Fibroblast of lung (primary cell): ENCODE data around the gene ATP10D. TPM values are rescaled to one million over a fixed set of nuclear protein-coding genes. Genes with fewer than 3 reads are reported as not detected.
A peak's percentile ranks its signal among the peaks of the same experiment; 100 is the strongest.

ENCODE experiments used
- DNase-seq, 2 donors: peaks; one replicate each; pipeline versions ENCODE4 v3.0.0 to v3.0.0-alpha.2; 2010; ENCODE audit warnings: low read depth in 2 of 2
- H2AFZ ChIP-seq: 2 replicates; pipeline ENCODE4 v1.5.1; 2012; ENCODE audit warnings: low read length, control low read depth, inconsistent platforms
- H3K27ac ChIP-seq: 2 replicates; pipeline ENCODE4 v1.5.1; 2011; ENCODE audit warnings: low read length, control low read depth; ENCODE audit not compliant: insufficient read depth
- H3K27me3 ChIP-seq: 2 replicates; pipeline ENCODE4 v1.5.1; 2011; ENCODE audit warnings: mild to moderate bottlenecking, low read length; ENCODE audit not compliant: control insufficient read depth, insufficient read depth
- H3K36me3 ChIP-seq: 2 replicates; pipeline ENCODE4 v1.5.1; 2011; ENCODE audit warnings: low read length; ENCODE audit not compliant: control insufficient read depth, insufficient read depth
- H3K4me1 ChIP-seq: 2 replicates; pipeline ENCODE4 v1.5.1; 2011; ENCODE audit warnings: low read length; ENCODE audit not compliant: control insufficient read depth, insufficient read depth; ENCODE audit errors: extremely low read depth
- H3K4me2 ChIP-seq: 2 replicates; pipeline ENCODE4 v1.5.1; 2011; ENCODE audit warnings: low read length, control low read depth; ENCODE audit not compliant: insufficient read depth; ENCODE audit errors: extremely low read depth
- H3K4me3 ChIP-seq, 4 experiments: fragments of 200-600 bp in 1 of 4; sonication (generic) in 1 of 4; replicated peaks in 1 of 4; 2 replicates each; pipeline ENCODE4 v1.5.1; 2011 to 2016; ENCODE audit warnings: low read length in 4 of 4, low read depth in 3 of 4, mild to moderate bottlenecking in 3 of 4, control low read depth in 2 of 4, inconsistent platforms in 1 of 4, mixed read lengths in 1 of 4; ENCODE audit not compliant: insufficient read depth in 1 of 4; ENCODE audit errors: control extremely low read depth in 1 of 4
- H3K79me2 ChIP-seq: 2 replicates; pipeline ENCODE4 v1.5.1; 2012; ENCODE audit warnings: mild to moderate bottlenecking, low read length, inconsistent platforms; ENCODE audit not compliant: control insufficient read depth, insufficient read depth
- H3K9ac ChIP-seq: 2 replicates; pipeline ENCODE4 v1.5.1; 2011; ENCODE audit warnings: mild to moderate bottlenecking, low read length, control low read depth; ENCODE audit not compliant: insufficient read depth
- H3K9me3 ChIP-seq: 2 replicates; pipeline ENCODE4 v1.5.1; 2012; ENCODE audit warnings: low read depth, low read length; ENCODE audit not compliant: control insufficient read depth, insufficient read depth
- H4K20me1 ChIP-seq: 2 replicates; pipeline ENCODE4 v1.5.1; 2011; ENCODE audit warnings: low read length; ENCODE audit not compliant: control insufficient read depth, insufficient read depth; ENCODE audit errors: extremely low read depth
- CTCF ChIP-seq, 2 donors: IDR thresholded peaks in 1 of 2; conservative IDR thresholded peaks in 1 of 2; 1 replicate in 1 of 2; 2 replicates in 1 of 2; pipeline ENCODE4 v1.5.1; 2011 to 2012; ENCODE audit warnings: low read length in 2 of 2, control low read depth in 1 of 2, inconsistent platforms in 1 of 2, low read depth in 1 of 2, mild to moderate bottlenecking in 1 of 2
- EZH2 ChIP-seq: IDR thresholded peaks from 2 replicates; pipeline ENCODE4 v1.5.1; 2012; ENCODE audit warnings: low read length, control low read depth, mild to moderate bottlenecking; ENCODE audit errors: missing control alignments
- polyA plus RNA-seq, 2 donors: library from polyadenylated mRNA; depleted of rRNA in 1 of 2; stranded (reverse) in 1 of 2; unstranded in 1 of 2; fragments of >200 nt; gene quantifications; 2 replicates each; pipeline ENCODE4 v1.2.1, GENCODE V29; 2011 to 2012; ENCODE audit warnings: missing spikeins in 1 of 2
- total RNA-seq: library from RNA; depleted of rRNA; stranded (reverse); fragments of >200 nt; gene quantifications from 2 replicates; pipeline ENCODE4 v1.2.1, GENCODE V29; 2014

Gene ATP10D
- total and polyA plus RNA-seq, 2 donors (not counting 1 experiment from before 2014, with no cell fraction given): 24.6 to 40.8 TPM

GRCh38 chr4:47577779-47578553, 92.9 kb downstream of the ATP10D start:
- Histone ChIP-seq H3K4me1 (no peaks in the 10 kb centered on the region), H3K9ac (no peak overlapping the region), H3K4me2 (no peak overlapping the region), H3K27ac (no peak overlapping the region), H3K36me3 (no peaks in the 10 kb centered on the region), H3K4me3 (no peak overlapping the region), H4K20me1 (no peaks in the 10 kb centered on the region), H3K79me2 (no peaks in the 10 kb centered on the region), H3K9me3 (no peaks in the 10 kb centered on the region), H2AFZ (no peak overlapping the region), H3K27me3 (no peaks in the 10 kb centered on the region)
- TF ChIP-seq CTCF (conservative IDR thresholded peaks at IDR 0.05 in 1 of 2, IDR thresholded peaks at IDR 0.05 in 1 of 2; ENCODE audit: low read depth in 1 of 2, low read length in 2 of 2) (no peak), EZH2 (no peak)
- peak; percentile 8 to 32 for DNase-seq

GRCh38 chr4:47579235-47579634, 94.2 kb downstream of the ATP10D start:
- Histone ChIP-seq H3K36me3 (no peaks in the 10 kb centered on the region), H3K79me2 (no peaks in the 10 kb centered on the region), H3K4me3 (no peak overlapping the region), H4K20me1 (no peaks in the 10 kb centered on the region), H3K9ac (no peak overlapping the region), H3K9me3 (no peaks in the 10 kb centered on the region), H3K27me3 (no peaks in the 10 kb centered on the region), H2AFZ (no peak overlapping the region), H3K27ac (no peak overlapping the region), H3K4me2 (no peak overlapping the region), H3K4me1 (no peaks in the 10 kb centered on the region)
- no peak for DNase-seq
- no peak for TF ChIP-seq EZH2

- Histone ChIP-seq H2AFZ (no peak overlapping the region), H3K4me1 (no peaks in the 10 kb centered on the region), H3K79me2 (no peaks in the 10 kb centered on the region), H3K9me3 (no peaks in the 10 kb centered on the region), H3K9ac (no peak overlapping the region), H3K4me2 (no peak overlapping the region), H3K27me3 (no peaks in the 10 kb centered on the region), H4K20me1 (no peaks in the 10 kb centered on the region), H3K4me3 (no peak overlapping the region), H3K36me3 (peaks cover 3% of the 10 kb centered on the region), H3K27ac (no peak overlapping the region)
- no peak for TF ChIP-seq EZH2
- TF ChIP-seq CTCF (conservative IDR thresholded peaks at IDR 0.05 in 1 of 2, IDR thresholded peaks at IDR 0.05 in 1 of 2; ENCODE audit: low read depth in 1 of 2, low read length in 2 of 2): no peak
- no peak for DNase-seq
These were observed 105.2 kb downstream of the ATP10D start for GRCh38 chr4:47590325-47590724.
